Erythroblast (primary cell): ENCODE data around the gene SLC39A11.
"Not testable (repeated sequence)": the region's sequence is repeated elsewhere in the genome, so short reads cannot be mapped to it uniquely, and the experiment has no call there.

Source experiments
- DNase-seq, 2 experiments: peaks; one replicate each; lab custom pipeline; 2025; lab: John Stamatoyannopoulos, UW
- GATA1 ChIP-seq: IDR thresholded peaks from 2 replicates; pipeline ENCODE4 v1.6.1; 2011; ENCODE audit warnings: low read depth, mild to moderate bottlenecking, control low read depth, low read length, moderate library complexity
- POLR2A ChIP-seq: IDR thresholded peaks from 2 replicates; pipeline ENCODE4 v1.6.1; 2011; ENCODE audit warnings: mild to moderate bottlenecking, low read length

Gene SLC39A11

DNA sequence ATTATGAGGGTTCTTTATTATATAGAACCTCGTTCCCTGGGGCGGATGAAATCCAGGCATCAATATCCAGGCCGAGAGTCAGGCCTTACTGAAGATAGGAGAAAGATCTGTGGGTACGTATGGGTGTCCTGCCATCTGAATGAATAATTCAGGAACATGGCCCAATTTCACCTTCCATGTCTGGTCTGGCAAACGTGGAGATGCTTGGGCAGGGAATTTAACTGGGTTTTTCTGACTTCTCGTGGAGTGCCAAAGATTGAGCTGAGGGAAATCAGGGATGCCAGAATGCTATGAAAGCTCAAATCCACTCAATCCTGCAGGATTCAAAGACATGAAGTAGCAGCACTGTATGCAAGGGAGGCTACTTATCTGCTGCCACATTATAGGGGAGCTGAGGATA lies 302.8 kb downstream of the SLC39A11 start:
- DNase-seq: no peak
- TF ChIP-seq GATA1: no peak
- no peak for TF ChIP-seq POLR2A

- TF ChIP-seq GATA1: no peak
- no peak for TF ChIP-seq POLR2A
- no peak for DNase-seq
These were observed 303.4 kb downstream of the SLC39A11 start for GRCh38 chr17:72788950-72789585.

GRCh38 chr17:72786209-72786608 lies 306.3 kb downstream of the SLC39A11 start:
- DNase-seq: no peak
- TF ChIP-seq POLR2A: no peak
- TF ChIP-seq GATA1: no peak

DNA sequence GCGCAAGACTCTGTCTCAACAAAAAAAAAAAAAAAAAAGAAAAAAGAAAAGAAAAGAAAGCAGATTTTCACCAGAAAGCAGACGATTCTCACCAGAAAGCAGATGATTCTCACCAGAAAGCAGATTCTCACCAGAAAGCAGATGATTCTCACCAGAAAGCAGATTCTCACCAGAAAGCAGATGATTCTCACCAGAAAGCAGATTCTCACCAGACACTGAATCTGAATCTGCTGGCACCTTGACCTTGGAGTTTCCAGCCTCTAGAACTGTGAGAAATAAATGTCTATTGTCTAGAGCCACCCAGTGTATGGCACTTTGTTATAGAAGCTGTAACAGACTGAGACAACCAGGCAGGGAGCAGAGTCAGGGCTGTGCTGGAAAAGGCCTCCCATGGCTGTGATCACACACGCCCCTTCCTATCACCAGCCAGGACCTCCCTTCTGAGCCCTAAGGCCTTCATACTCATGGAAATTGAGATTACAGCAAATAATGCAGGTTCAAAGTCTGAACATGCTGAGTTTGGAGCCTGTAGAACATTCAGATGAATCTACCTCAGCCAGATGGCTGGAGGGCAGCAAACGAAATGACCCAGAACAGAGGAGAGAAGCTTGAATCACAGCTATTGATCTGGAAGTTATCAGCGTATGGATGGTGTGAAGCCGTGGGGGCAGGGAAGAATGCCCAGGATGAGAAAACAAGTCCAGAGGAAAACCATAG lies 309.3 kb downstream of the SLC39A11 start:
- TF ChIP-seq POLR2A: no peak
- TF ChIP-seq GATA1: no peak
- no peak for DNase-seq

DNA sequence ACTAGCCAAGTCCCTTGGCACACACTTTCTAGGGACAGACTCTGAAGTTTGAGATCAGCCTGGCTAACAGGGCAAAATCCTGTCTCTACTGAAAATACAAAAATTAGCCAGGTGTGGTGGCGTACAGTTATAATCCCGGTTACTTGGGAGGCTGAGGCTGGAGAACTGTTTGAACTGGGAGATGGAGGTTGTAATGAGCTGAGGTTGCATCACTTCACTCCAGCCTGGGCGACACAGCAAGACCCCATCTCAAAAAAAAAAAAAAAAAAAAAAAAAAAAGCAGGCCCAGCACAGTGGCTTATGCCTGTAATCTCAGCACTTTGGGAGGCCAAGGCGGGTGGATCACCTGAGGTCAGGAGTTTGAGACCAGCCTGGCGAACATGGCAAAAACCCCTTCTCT lies 310.1 kb downstream of the SLC39A11 start:
- not testable (repeated sequence) for DNase-seq

- TF ChIP-seq GATA1 (no peak), POLR2A (no peak)
- DNase-seq: no peak
These were observed 314.0 kb downstream of the SLC39A11 start for GRCh38 chr17:72778169-72779151.

DNA sequence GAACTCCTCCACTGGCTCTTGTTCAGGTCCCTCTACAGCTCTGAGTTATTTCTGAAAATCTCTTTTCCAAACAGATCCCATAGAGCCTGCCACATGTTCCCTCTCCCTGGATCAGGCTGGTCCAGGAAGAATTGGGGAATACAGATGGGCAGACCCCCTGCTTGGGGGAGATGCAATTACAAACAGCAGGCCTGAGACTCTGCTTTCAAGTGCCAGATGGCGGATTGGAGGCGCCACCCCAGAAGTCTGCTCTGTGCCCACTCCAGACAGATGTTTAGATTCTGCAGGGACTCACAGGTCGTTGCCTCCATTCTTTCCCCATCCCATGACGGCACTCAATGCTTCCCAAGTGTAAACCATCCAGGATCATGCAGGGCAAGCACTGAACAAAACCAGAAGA lies 316.6 kb downstream of the SLC39A11 start:
- TF ChIP-seq POLR2A: no peak
- TF ChIP-seq GATA1: no peak
- DNase-seq: no peak

DNA sequence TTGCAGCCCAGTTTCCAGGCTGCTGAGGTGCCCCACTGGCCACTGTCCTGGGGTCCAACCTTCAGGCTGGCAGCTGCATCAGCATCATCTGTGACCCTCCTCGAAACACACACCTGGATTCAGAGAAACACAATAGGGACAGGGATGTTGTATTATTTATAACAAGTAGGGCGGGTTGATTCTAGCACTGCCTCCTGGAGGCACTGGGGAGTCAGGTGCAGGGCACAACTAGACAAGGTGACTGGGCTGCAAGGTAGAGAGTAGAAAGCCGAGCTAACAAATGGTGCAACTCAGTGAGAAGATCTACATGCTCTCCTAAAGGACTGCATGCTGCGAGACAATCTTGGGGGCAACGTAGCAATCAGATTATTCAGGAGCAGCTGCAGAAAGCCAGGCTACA lies 317.3 kb downstream of the SLC39A11 start:
- DNase-seq: no peak
- TF ChIP-seq GATA1 (no peak), POLR2A (no peak)

DNA sequence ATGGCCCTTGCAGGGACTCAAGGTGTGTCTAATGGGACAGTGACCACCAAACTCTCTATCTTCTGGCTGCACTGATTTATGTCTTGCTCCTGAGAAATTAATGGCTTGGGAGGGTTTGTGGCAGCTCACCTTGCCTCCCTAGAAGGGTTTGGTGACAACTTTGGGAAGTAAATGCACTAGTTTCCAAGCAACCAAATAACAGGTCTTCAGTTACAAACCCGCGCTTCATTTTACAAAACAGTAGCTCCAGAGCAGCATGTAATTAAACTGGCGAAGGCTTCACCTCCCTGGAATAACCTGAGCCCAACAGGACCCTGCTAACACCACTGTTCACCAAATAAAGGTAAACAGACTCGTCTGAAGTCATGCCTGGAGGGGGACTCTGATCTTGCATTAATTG lies 318.3 kb downstream of the SLC39A11 start:
- no peak for TF ChIP-seq GATA1
- TF ChIP-seq POLR2A: no peak

GRCh38 chr17:72773225-72773624 lies 319.3 kb downstream of the SLC39A11 start:
- DNase-seq: not testable (repeated sequence)

More for the DNA sequence above, 318.3 kb downstream of the SLC39A11 start:
- DNase-seq: no peak

GRCh38 chr17:72772331-72772821 lies 320.1 kb downstream of the SLC39A11 start:
- DNase-seq: no peak
- TF ChIP-seq POLR2A: no peak

GRCh38 chr17:72771734-72772133 lies 320.8 kb downstream of the SLC39A11 start:
- TF ChIP-seq GATA1 (no peak), POLR2A (no peak)

GRCh38 chr17:72766761-72767356 lies 325.6 kb downstream of the SLC39A11 start:
- TF ChIP-seq GATA1 (no peak), POLR2A (no peak)
- DNase-seq: no peak

More at GRCh38 chr17:72771734-72772133, 320.8 kb downstream of the SLC39A11 start:
- no peak for DNase-seq
